Activated CD4-positive, alpha-beta memory T cell treated with anti-CD3 and anti-CD28 coated beads, Interleukin-2, amount 10 ng/mL, durations not matched to agents 7 days and 5 days (primary cell): ENCODE data around the gene MITF. TPM values are rescaled to one million over a fixed set of nuclear protein-coding genes. Genes with fewer than 3 reads are reported as not detected.

Source experiments
- CTCF ChIA-PET: fragments of 350-600 bp; sonication (Branson Sonifier 250); formaldehyde crosslinking; loops from one replicate; lab custom pipeline; 2021; ENCODE audit warnings: antibody characterized with exemption, inconsistent platforms; lab: Charles Lee
- POLR2A ChIA-PET: fragments of 350-600 bp; sonication (Branson Sonifier 250); formaldehyde crosslinking; loops from one replicate; lab custom pipeline; 2021; ENCODE audit warnings: antibody characterized with exemption; lab: Charles Lee
- DNase-seq: peaks from one replicate; pipeline ENCODE4 v3.0.0-alpha.2; 2020
- H3K27ac Mint-ChIP-seq: one replicate; pipeline ENCODE4 v1.8.0; 2021; ENCODE audit warnings: mild to moderate bottlenecking, mixed read lengths
- H3K27me3 Mint-ChIP-seq: one replicate; pipeline ENCODE4 v1.8.0; 2021; ENCODE audit warnings: mixed read lengths
- H3K36me3 Mint-ChIP-seq: one replicate; pipeline ENCODE4 v1.8.0; 2021; ENCODE audit warnings: low read depth, mixed read lengths
- H3K4me1 Mint-ChIP-seq: one replicate; pipeline ENCODE4 v1.8.0; 2021; ENCODE audit warnings: mixed read lengths
- H3K4me3 Mint-ChIP-seq: one replicate; pipeline ENCODE4 v1.8.0; 2021; ENCODE audit warnings: mild to moderate bottlenecking, mixed read lengths
- H3K9me3 Mint-ChIP-seq: one replicate; pipeline ENCODE4 v1.8.0; 2021; ENCODE audit warnings: mixed read lengths
- total RNA-seq, 2 experiments: library from RNA; stranded (reverse); gene quantifications; one replicate each; pipeline ENCODE4 v1.2.3, GENCODE V29; 2021

The MITF gene
- total RNA-seq, 2 experiments from 2014 or later: not detected

- POLR2A ChIA-PET: no interaction called here
- Mint-ChIP-seq H3K27me3 (no peaks in the 10 kb centered on the region), H3K4me3 (no peak overlapping the region), H3K9me3 (no peaks in the 10 kb centered on the region), H3K4me1 (no peaks in the 10 kb centered on the region), H3K36me3 (no peaks in the 10 kb centered on the region), H3K27ac (no peak overlapping the region)
- CTCF ChIA-PET: no interaction called here
- DNase-seq: no peak
These were observed 186.2 kb downstream of the MITF start for GRCh38 chr3:69925506-69925905.

GRCh38 chr3:69926385-69926784 lies 187.1 kb downstream of the MITF start:
- no peaks in the 10 kb centered on the region for H3K9me3 Mint-ChIP-seq
- H3K27me3 Mint-ChIP-seq: no peaks in the 10 kb centered on the region
- H3K4me1 Mint-ChIP-seq: no peaks in the 10 kb centered on the region
- no peak for DNase-seq
- CTCF ChIA-PET: no interaction called here
- H3K36me3 Mint-ChIP-seq: no peaks in the 10 kb centered on the region
- H3K4me3 Mint-ChIP-seq: no peak overlapping the region
- POLR2A ChIA-PET: no interaction called here
- H3K27ac Mint-ChIP-seq: no peak overlapping the region

GRCh38 chr3:69927571-69927970 lies 188.3 kb downstream of the MITF start:
- Mint-ChIP-seq H3K4me1 (no peaks in the 10 kb centered on the region), H3K9me3 (no peaks in the 10 kb centered on the region), H3K27me3 (no peaks in the 10 kb centered on the region), H3K36me3 (no peaks in the 10 kb centered on the region), H3K4me3 (no peak overlapping the region), H3K27ac (no peak overlapping the region)
- POLR2A ChIA-PET: no interaction called here
- no peak for DNase-seq
- CTCF ChIA-PET: no interaction called here

- H3K27ac Mint-ChIP-seq: no peak overlapping the region
- H3K36me3 Mint-ChIP-seq: no peaks in the 10 kb centered on the region
- ChIA-PET POLR2A (no interaction called here), CTCF (no interaction called here)
- H3K4me1 Mint-ChIP-seq: no peaks in the 10 kb centered on the region
- DNase-seq: no peak
- H3K4me3 Mint-ChIP-seq: no peak overlapping the region
- no peaks in the 10 kb centered on the region for H3K27me3 Mint-ChIP-seq
- H3K9me3 Mint-ChIP-seq: no peaks in the 10 kb centered on the region
These were observed 189.8 kb downstream of the MITF start for GRCh38 chr3:69929019-69929418.

- ChIA-PET POLR2A (no interaction called here), CTCF (no interaction called here)
- no peaks in the 10 kb centered on the region for H3K36me3 Mint-ChIP-seq
- H3K4me3 Mint-ChIP-seq: no peak overlapping the region
- no peaks in the 10 kb centered on the region for H3K27me3 Mint-ChIP-seq
- no peak for DNase-seq
- H3K27ac Mint-ChIP-seq: no peak overlapping the region
- no peaks in the 10 kb centered on the region for H3K4me1 Mint-ChIP-seq
- no peaks in the 10 kb centered on the region for H3K9me3 Mint-ChIP-seq
These were observed 191.3 kb downstream of the MITF start for GRCh38 chr3:69930564-69930963.

GRCh38 chr3:69932087-69932486 lies 192.8 kb downstream of the MITF start:
- Mint-ChIP-seq H3K4me3 (no peak overlapping the region), H3K36me3 (no peaks in the 10 kb centered on the region), H3K27ac (no peak overlapping the region), H3K4me1 (no peaks in the 10 kb centered on the region), H3K9me3 (no peaks in the 10 kb centered on the region), H3K27me3 (no peaks in the 10 kb centered on the region)
- POLR2A ChIA-PET: no interaction called here
- DNase-seq: no peak
- CTCF ChIA-PET: no interaction called here

DNA sequence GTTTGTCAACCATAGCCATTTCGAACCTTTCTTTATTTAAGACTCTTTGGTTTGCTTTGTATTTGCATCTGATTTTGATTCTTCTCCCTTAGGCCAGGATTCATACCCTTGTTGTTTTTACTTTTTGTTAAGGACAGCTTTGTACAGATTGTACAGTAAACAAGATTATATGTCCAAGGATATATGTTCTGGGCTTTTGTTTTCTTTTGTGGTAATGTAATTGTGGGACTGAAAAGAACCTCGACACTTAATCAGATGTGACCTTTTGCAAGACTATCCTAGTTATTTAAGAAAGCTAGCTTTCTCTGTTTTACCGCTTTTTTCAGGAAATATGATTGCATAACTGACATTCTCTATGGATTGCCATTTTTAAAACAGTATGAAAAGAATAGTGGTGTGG lies 193.2 kb downstream of the MITF start:
- no peaks in the 10 kb centered on the region for H3K9me3 Mint-ChIP-seq
- no peak for DNase-seq
- H3K36me3 Mint-ChIP-seq: no peaks in the 10 kb centered on the region
- ChIA-PET POLR2A (no interaction called here), CTCF (no interaction called here)
- no peaks in the 10 kb centered on the region for H3K4me1 Mint-ChIP-seq
- no peak overlapping the region for H3K27ac Mint-ChIP-seq
- no peaks in the 10 kb centered on the region for H3K27me3 Mint-ChIP-seq
- H3K4me3 Mint-ChIP-seq: no peak overlapping the region

GRCh38 chr3:69934398-69934797 lies 195.1 kb downstream of the MITF start:
- ChIA-PET POLR2A (no interaction called here), CTCF (no interaction called here)
- Mint-ChIP-seq H3K4me1 (no peaks in the 10 kb centered on the region), H3K36me3 (no peaks in the 10 kb centered on the region), H3K27me3 (no peaks in the 10 kb centered on the region), H3K9me3 (no peaks in the 10 kb centered on the region), H3K4me3 (no peak overlapping the region), H3K27ac (no peak overlapping the region)
- no peak for DNase-seq

- Mint-ChIP-seq H3K4me3 (no peak overlapping the region), H3K27me3 (no peaks in the 10 kb centered on the region), H3K9me3 (no peaks in the 10 kb centered on the region), H3K4me1 (no peaks in the 10 kb centered on the region), H3K36me3 (no peaks in the 10 kb centered on the region), H3K27ac (no peak overlapping the region)
- ChIA-PET POLR2A (no interaction called here), CTCF (no interaction called here)
- DNase-seq: no peak
These were observed 197.0 kb downstream of the MITF start for GRCh38 chr3:69936266-69936665.

DNA sequence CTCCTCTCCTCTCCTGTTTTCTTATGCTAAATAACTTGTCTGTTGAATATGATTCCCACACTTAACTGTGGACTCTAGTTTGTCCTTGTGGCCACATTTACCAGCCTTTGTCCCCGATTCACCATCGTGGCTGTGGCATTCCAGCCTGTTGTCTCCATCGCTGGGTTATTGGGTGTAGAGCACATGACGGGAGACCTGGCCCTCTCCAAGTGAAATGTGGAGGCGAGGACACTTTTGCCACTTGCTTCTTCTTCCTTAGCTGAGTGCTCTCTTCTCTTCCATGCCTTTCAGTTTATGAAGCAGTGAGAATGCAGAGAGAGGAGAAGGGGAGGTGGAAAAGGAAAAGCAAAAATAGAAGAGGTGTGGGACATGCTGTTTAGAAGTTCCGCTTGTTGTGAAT lies 198.8 kb downstream of the MITF start:
- DNase-seq: no peak
- no peak overlapping the region for H3K27ac Mint-ChIP-seq
- H3K27me3 Mint-ChIP-seq: no peaks in the 10 kb centered on the region
- no peaks in the 10 kb centered on the region for H3K36me3 Mint-ChIP-seq
- POLR2A ChIA-PET: no interaction called here
- H3K4me3 Mint-ChIP-seq: no peak overlapping the region
- CTCF ChIA-PET: no interaction called here
- H3K9me3 Mint-ChIP-seq: no peaks in the 10 kb centered on the region
- H3K4me1 Mint-ChIP-seq: no peaks in the 10 kb centered on the region

DNA sequence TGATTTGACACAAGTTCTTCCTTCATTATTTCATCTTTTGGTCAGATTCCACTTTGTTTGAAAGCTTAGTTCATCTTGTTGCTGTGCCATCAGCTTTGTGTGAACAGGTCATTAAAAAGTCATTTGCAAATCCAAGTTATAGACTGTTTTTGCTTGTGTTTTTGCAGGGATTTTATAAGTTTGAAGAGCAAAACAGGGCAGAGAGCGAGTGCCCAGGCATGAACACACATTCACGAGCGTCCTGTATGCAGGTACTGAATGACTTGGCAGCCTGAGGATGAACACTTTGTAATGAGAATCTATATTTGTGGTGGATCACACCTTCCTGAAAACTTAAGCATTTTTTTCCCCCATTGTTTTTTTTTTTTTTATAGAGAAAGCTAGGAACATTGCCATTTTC lies 199.7 kb downstream of the MITF start:
- Mint-ChIP-seq H3K36me3 (no peaks in the 10 kb centered on the region), H3K27ac (no peak overlapping the region), H3K27me3 (no peaks in the 10 kb centered on the region), H3K9me3 (no peaks in the 10 kb centered on the region), H3K4me3 (no peak overlapping the region), H3K4me1 (no peaks in the 10 kb centered on the region)
- CTCF ChIA-PET: no interaction called here
- DNase-seq: no peak
- POLR2A ChIA-PET: no interaction called here

DNA sequence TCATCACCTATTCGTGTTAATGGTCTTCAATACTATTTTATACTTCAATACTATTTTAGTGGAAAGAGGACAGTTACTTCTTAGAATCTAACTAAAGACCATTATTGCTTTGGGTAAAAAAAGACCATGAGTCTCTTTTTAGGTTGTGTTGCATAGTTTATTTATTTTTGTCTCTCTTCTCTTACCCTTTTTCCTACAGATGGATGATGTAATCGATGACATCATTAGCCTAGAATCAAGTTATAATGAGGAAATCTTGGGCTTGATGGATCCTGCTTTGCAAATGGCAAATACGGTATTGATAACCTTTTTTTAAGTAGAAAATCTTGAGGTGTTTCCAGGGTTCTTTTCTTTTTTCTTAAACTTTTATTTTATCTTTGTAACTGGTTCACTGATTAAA lies 201.8 kb downstream of the MITF start:
- no peak overlapping the region for H3K27ac Mint-ChIP-seq
- CTCF ChIA-PET: no interaction called here

GRCh38 chr3:69941439-69942176 lies 202.3 kb downstream of the MITF start:
- CTCF ChIA-PET: no interaction called here
- Mint-ChIP-seq H3K4me3 (no peak overlapping the region), H3K27me3 (no peaks in the 10 kb centered on the region)

More for the DNA sequence above, 201.8 kb downstream of the MITF start:
- Mint-ChIP-seq H3K36me3 (no peaks in the 10 kb centered on the region), H3K9me3 (no peaks in the 10 kb centered on the region), H3K27me3 (no peaks in the 10 kb centered on the region), H3K4me3 (no peak overlapping the region), H3K4me1 (no peaks in the 10 kb centered on the region)
- POLR2A ChIA-PET: no interaction called here
- DNase-seq: no peak

GRCh38 chr3:69944931-69945493 lies 205.7 kb downstream of the MITF start:
- Mint-ChIP-seq H3K4me1 (no peaks in the 10 kb centered on the region), H3K9me3 (no peaks in the 10 kb centered on the region), H3K36me3 (no peaks in the 10 kb centered on the region), H3K27me3 (no peaks in the 10 kb centered on the region), H3K4me3 (no peak overlapping the region), H3K27ac (no peak overlapping the region)
- no peak for DNase-seq
- CTCF ChIA-PET: no interaction called here
- POLR2A ChIA-PET: no interaction called here

More at GRCh38 chr3:69941439-69942176, 202.3 kb downstream of the MITF start:
- POLR2A ChIA-PET: no interaction called here
- no peak for DNase-seq
- Mint-ChIP-seq H3K36me3 (no peaks in the 10 kb centered on the region), H3K4me1 (no peaks in the 10 kb centered on the region), H3K27ac (no peak overlapping the region), H3K9me3 (no peaks in the 10 kb centered on the region)
